ENCODE measurements around the gene PLCH1. TPM values are rescaled to one million over a fixed set of nuclear protein-coding genes. Genes with fewer than 3 reads are reported as not detected.

The PLCH1 gene
- total and polyA plus RNA-seq, 9 of the 15 experiments (the other 6 are each of a cell fraction or from before 2014, with no cell fraction given), result 0.17 to 0.62 (median 0.40) TPM

GRCh38 chr3:155553780-155554179 is 191.1 kb downstream of the PLCH1 start:
- POLR2A ChIA-PET, result no interaction called here
- DNase-seq (ENCODE audit: extremely low read depth in 1 of 4, low spot score in 3 of 4), result no peak
- H3K4me3 ChIP-seq, result no peak overlapping the region
- H3K36me3 ChIP-seq (ENCODE audit: control insufficient read depth, insufficient read depth, low read length), result no peaks in the 10 kb centered on the region
- no peak overlapping the region for H3K9ac ChIP-seq (ENCODE audit: insufficient read depth in 1 of 2, low read depth in 2 of 2, low read length in 2 of 2)
- H3K79me2 ChIP-seq (ENCODE audit: control insufficient read depth, insufficient read depth, low read length), result no peaks in the 10 kb centered on the region
- 0% methylated on average over 4 of the region's 4 CpGs for WGBS (ENCODE audit: insufficient coverage, low coverage, missing lambda C conversion rate)
- no peak overlapping the region for H3K27ac ChIP-seq (ENCODE audit: extremely low read depth, low read depth, low read length)
- ATAC-seq, result no peak
- TF ChIP-seq GABPA (tag; conservative IDR thresholded peaks at IDR 0.05; ENCODE audit: low read depth) (peak; percentile 56), LARP7 (IDR thresholded peaks at IDR 0.05) (no peak), ATF4 (CRISPR knock-in tag; IDR thresholded peaks at IDR 0.05) (0 out of 2 replicates have a peak, but pooled peaks have one; percentile 53), CLOCK (CRISPR knock-in tag; IDR thresholded peaks at IDR 0.05; ENCODE audit: borderline replicate concordance) (no peak), CREM (IDR thresholded peaks at IDR 0.05; ENCODE audit: low read depth) (no peak), TFE3 (CRISPR knock-in tag; IDR thresholded peaks at IDR 0.05) (no peak)
- TF ChIP-seq, protein P1, sequence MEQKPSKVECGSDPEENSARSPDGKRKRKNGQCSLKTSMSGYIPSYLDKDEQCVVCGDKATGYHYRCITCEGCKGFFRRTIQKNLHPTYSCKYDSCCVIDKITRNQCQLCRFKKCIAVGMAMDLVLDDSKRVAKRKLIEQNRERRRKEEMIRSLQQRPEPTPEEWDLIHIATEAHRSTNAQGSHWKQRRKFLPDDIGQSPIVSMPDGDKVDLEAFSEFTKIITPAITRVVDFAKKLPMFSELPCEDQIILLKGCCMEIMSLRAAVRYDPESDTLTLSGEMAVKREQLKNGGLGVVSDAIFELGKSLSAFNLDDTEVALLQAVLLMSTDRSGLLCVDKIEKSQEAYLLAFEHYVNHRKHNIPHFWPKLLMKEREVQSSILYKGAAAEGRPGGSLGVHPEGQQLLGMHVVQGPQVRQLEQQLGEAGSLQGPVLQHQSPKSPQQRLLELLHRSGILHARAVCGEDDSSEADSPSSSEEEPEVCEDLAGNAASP (IDR thresholded peaks at IDR 0.05), result no peak
- peaks cover 0 to 3% of the 10 kb centered on the region in 2 experiments; a peak in 2 of 5 replicates for H3K27me3 ChIP-seq (ENCODE audit: control insufficient read depth in 2 of 2, insufficient read depth in 2 of 2, low read length in 2 of 2)
- no TSS peak for BruUV-seq (replicated peaks)
- no peaks in the 10 kb centered on the region for H3K9me1 ChIP-seq (ENCODE audit: control insufficient read depth, insufficient read depth, low read length)
- CTCF ChIA-PET (ENCODE audit: low intra/inter-chr PET ratio), result no interaction called here
- H2AFZ ChIP-seq (ENCODE audit: low read depth, low read length), result no peak overlapping the region
- H3K9me3 ChIP-seq (replicated peaks; ENCODE audit: control insufficient read depth, insufficient read depth, low read depth, low read length), result no peaks in the 10 kb centered on the region
- no peaks in the 10 kb centered on the region for H4K20me1 ChIP-seq (replicated peaks; ENCODE audit: control insufficient read depth, insufficient read depth, low read length)
- H3K4me2 ChIP-seq (ENCODE audit: insufficient read depth, low read length), result no peak overlapping the region
- in situ Hi-C loops (cut with MboI), result no loop called here
- no peak for FAIRE-seq
- no peaks in the 10 kb centered on the region for H3K4me1 ChIP-seq (replicated peaks in 1 of 2; ENCODE audit: control insufficient read depth in 2 of 2, insufficient read depth in 2 of 2, low read length in 2 of 2)
- intact Hi-C loops (cut with micrococcal nuclease), result no loop called here

All from K562 (cell line).